ENCODE measurements around the gene KCND3. TPM values are rescaled to one million over a fixed set of nuclear protein-coding genes. Genes with fewer than 3 reads are reported as not detected.
"Not testable (repeated sequence)": the region's sequence is repeated elsewhere in the genome, so short reads cannot be mapped to it uniquely, and the experiment has no call there.

The KCND3 gene
- total RNA-seq, 1 donor from 2014 or later: 0.06 TPM

GRCh38 chr1:111745675-111746613 lies 243.5 kb downstream of the KCND3 start:
- Histone ChIP-seq H3K36me3 (no peaks in the 10 kb centered on the region), H3K27me3 (peaks cover 8% of the 10 kb centered on the region), H3K79me2 (ENCODE audit: low read depth) (no peaks in the 10 kb centered on the region), H3K4me1 (peaks cover 29% of the 10 kb centered on the region), H3K27ac (no peak overlapping the region), H3K9me3 (ENCODE audit: low read depth) (no peaks in the 10 kb centered on the region), H3K4me3 (no peak overlapping the region), H2AFZ (replicated peaks) (no peak overlapping the region), H4K20me1 (ENCODE audit: low read depth) (no peaks in the 10 kb centered on the region), H3F3A (ENCODE audit: low read depth) (peaks cover 30% of the 10 kb centered on the region), H3K4me2 (no peak overlapping the region), H3K9ac (no peak overlapping the region)
- peaks cover 18% of the 10 kb centered on the region for H3K4me1 Mint-ChIP-seq
- no peak overlapping the region for H3K27ac Mint-ChIP-seq
- no peak for DNase-seq (ENCODE audit: low spot score)
- H3K4me3 Mint-ChIP-seq: no peak overlapping the region
- no peaks in the 10 kb centered on the region for H3K36me3 Mint-ChIP-seq
- no peaks in the 10 kb centered on the region for H3K9me3 Mint-ChIP-seq
- TF ChIP-seq CTCF (IDR thresholded peaks at IDR 0.05): no peak
- TF ChIP-seq EZH2 (IDR thresholded peaks at IDR 0.05): no peak
- no peak for TF ChIP-seq EZH2phosphoT487 (IDR thresholded peaks at IDR 0.05)
- H3K27me3 Mint-ChIP-seq (ENCODE audit: insufficient read depth, low read depth): peaks cover 29% of the 10 kb centered on the region

- Histone ChIP-seq H2AFZ (replicated peaks) (no peak overlapping the region), H3K9ac (no peak overlapping the region), H3K36me3 (no peaks in the 10 kb centered on the region), H3K9me3 (ENCODE audit: low read depth) (no peaks in the 10 kb centered on the region), H3K27me3 (peaks cover 8% of the 10 kb centered on the region), H3K79me2 (ENCODE audit: low read depth) (no peaks in the 10 kb centered on the region), H4K20me1 (ENCODE audit: low read depth) (no peaks in the 10 kb centered on the region), H3K27ac (no peak overlapping the region), H3K4me1 (peaks cover 7% of the 10 kb centered on the region), H3F3A (ENCODE audit: low read depth) (peaks cover 28% of the 10 kb centered on the region), H3K4me3 (no peak overlapping the region), H3K4me2 (no peak overlapping the region)
- H3K4me3 Mint-ChIP-seq: no peak overlapping the region
- H3K9me3 Mint-ChIP-seq: no peaks in the 10 kb centered on the region
- no peak overlapping the region for H3K27ac Mint-ChIP-seq
- peaks cover 8% of the 10 kb centered on the region for H3K4me1 Mint-ChIP-seq
- no peak for DNase-seq (ENCODE audit: low spot score)
- H3K27me3 Mint-ChIP-seq (ENCODE audit: insufficient read depth, low read depth): peaks cover 23% of the 10 kb centered on the region
- H3K36me3 Mint-ChIP-seq: no peaks in the 10 kb centered on the region
- TF ChIP-seq CTCF (IDR thresholded peaks at IDR 0.05) (no peak), EZH2phosphoT487 (IDR thresholded peaks at IDR 0.05) (no peak), EZH2 (IDR thresholded peaks at IDR 0.05) (no peak)
Observed at GRCh38 chr1:111743679-111744101, 245.8 kb downstream of the KCND3 start.

GRCh38 chr1:111742938-111743549 lies 246.4 kb downstream of the KCND3 start:
- H2AFZ ChIP-seq (replicated peaks): no peak overlapping the region
- DNase-seq (ENCODE audit: low spot score): no peak
- H4K20me1 ChIP-seq (ENCODE audit: low read depth): peaks cover 3% of the 10 kb centered on the region
- peaks cover 5% of the 10 kb centered on the region for H3K4me1 ChIP-seq
- H3K27ac ChIP-seq: no peak overlapping the region
- H3K9me3 Mint-ChIP-seq: no peaks in the 10 kb centered on the region
- TF ChIP-seq EZH2phosphoT487 (IDR thresholded peaks at IDR 0.05) (no peak), EZH2 (IDR thresholded peaks at IDR 0.05) (no peak), CTCF (IDR thresholded peaks at IDR 0.05) (no peak)
- no peak overlapping the region for H3K4me3 Mint-ChIP-seq
- no peak overlapping the region for H3K9ac ChIP-seq
- no peaks in the 10 kb centered on the region for H3K9me3 ChIP-seq (ENCODE audit: low read depth)
- H3K27me3 Mint-ChIP-seq (ENCODE audit: insufficient read depth, low read depth): peaks cover 22% of the 10 kb centered on the region
- H3K27ac Mint-ChIP-seq: no peak overlapping the region
- peaks cover 6% of the 10 kb centered on the region for H3K4me1 Mint-ChIP-seq
- H3K4me3 ChIP-seq: no peak overlapping the region
- H3K36me3 ChIP-seq: no peaks in the 10 kb centered on the region
- peaks cover 9% of the 10 kb centered on the region for H3K27me3 ChIP-seq
- peaks cover 28% of the 10 kb centered on the region for H3F3A ChIP-seq (ENCODE audit: low read depth)
- H3K36me3 Mint-ChIP-seq: no peaks in the 10 kb centered on the region
- peaks cover under 1% of the 10 kb centered on the region for H3K79me2 ChIP-seq (ENCODE audit: low read depth)
- H3K4me2 ChIP-seq: no peak overlapping the region

GRCh38 chr1:111742292-111742691 lies 247.2 kb downstream of the KCND3 start:
- H3K9me3 ChIP-seq (ENCODE audit: low read depth); H3K36me3 ChIP-seq; H3K79me2 ChIP-seq (ENCODE audit: low read depth); H3K4me2 ChIP-seq; H3K4me3 ChIP-seq; H3K27ac ChIP-seq; H2AFZ ChIP-seq (replicated peaks); DNase-seq (ENCODE audit: low spot score); H3K36me3 Mint-ChIP-seq; H3K9me3 Mint-ChIP-seq; H3K4me3 Mint-ChIP-seq; H3K27ac Mint-ChIP-seq; H3K9ac ChIP-seq; H3K4me1 Mint-ChIP-seq: not testable (repeated sequence)
- Histone ChIP-seq H3K4me1 (peaks cover 12% of the 10 kb centered on the region), H3K27me3 (peaks cover 17% of the 10 kb centered on the region), H3F3A (ENCODE audit: low read depth) (peaks cover 34% of the 10 kb centered on the region), H4K20me1 (ENCODE audit: low read depth) (peaks cover 10% of the 10 kb centered on the region)
- peaks cover 27% of the 10 kb centered on the region for H3K27me3 Mint-ChIP-seq (ENCODE audit: insufficient read depth, low read depth)

Measured in neural progenitor cell (in vitro differentiated cells).